HL-60/S4 treated with retinoic acid at 250 ng/mL for 4 days and 3 days (cell line): ENCODE measurements around the gene CAPZA3.
"Not testable (repeated sequence)": the region's sequence is repeated elsewhere in the genome, so short reads cannot be mapped to it uniquely, and the experiment has no call there.

Source experiments
- in situ Hi-C: fragments of 300-500 bp; cut with MboI; formaldehyde crosslinking; loops from 2 replicates; pipeline ENCODE4 v1.7.0; 2022; ENCODE audit warnings: low sequenced_read_pairs

Gene CAPZA3

DNA sequence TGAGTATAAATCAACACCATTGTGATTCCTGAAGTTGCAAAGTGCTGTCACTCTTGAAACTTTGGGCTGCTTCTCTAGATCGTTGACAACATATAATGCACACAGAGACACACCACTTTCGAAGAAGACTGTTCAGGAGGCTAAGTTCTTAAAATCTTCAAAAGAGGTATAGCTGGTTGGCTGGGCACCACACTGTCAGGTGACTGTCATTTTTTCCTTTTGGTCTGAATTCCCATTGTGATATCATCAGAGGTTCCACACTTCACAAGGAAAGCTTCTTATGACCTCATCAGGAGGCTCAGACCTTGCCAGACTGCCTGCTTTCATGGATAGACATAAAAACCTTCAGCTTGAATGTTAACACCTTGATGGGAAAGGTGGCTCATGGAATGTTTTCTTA lies at the start of gene CAPZA3, which contains the start of gene PLCZ1:
Gene CAPZA3, plus strand, starts transcription at position 301 of the 400 bp plus-strand sequence. CDS start 150 bp downstream, outside the sequence.
Gene PLCZ1, minus strand, starts transcription at position 194 of the 400 bp plus-strand sequence. CDS start 641 bp downstream, outside the sequence.
- in situ Hi-C loops = no loop called here

GRCh38 chr12:18689771-18690170 lies 48.1 kb upstream of the CAPZA3 start:
- in situ Hi-C loops = no loop called here

- in situ Hi-C loops = no loop called here
These were observed 47.3 kb upstream of the CAPZA3 start for GRCh38 chr12:18690653-18691052.

DNA sequence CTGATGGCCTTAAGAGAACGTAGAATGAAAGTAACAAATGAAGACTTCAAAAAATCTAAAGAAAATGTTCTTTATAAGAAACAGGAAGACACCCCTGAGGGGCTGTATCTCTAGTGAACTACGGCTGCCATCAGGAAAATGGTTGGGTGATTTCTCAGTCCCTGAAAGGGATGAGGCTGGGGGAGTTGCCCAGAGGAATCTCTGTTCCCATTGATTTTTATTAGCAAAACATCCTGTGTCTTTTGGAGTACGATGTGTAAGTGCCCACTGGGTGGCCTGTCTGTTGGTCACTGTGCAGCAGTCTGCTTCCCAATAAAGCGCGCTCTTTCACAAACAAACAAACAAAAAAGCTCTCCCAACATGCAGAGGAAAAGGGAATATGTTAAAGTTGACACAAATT lies 43.9 kb upstream of the CAPZA3 start:
- in situ Hi-C loops = not testable (repeated sequence)

GRCh38 chr12:18696971-18697602 lies 40.8 kb upstream of the CAPZA3 start:
- in situ Hi-C loops = no loop called here

DNA sequence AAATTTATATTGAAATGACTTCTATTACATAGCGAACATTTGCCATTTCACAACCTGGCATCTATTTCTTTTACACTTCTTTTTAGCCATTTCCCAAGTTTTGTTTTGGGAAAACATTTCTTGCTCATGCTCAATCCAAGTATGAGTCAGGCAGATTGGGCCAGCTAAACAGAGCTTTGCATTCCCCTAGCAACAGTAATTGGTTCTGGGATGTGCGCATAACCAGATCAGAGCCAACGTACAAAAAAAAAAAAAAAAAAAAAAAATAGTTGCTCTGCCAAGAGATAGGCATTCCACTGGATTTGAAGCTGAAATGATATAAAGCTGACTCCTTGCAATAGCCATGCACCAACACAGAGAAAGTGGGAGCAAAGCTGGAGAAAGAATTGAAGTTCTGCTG lies 37.6 kb upstream of the CAPZA3 start:
- in situ Hi-C loops = no loop called here

DNA sequence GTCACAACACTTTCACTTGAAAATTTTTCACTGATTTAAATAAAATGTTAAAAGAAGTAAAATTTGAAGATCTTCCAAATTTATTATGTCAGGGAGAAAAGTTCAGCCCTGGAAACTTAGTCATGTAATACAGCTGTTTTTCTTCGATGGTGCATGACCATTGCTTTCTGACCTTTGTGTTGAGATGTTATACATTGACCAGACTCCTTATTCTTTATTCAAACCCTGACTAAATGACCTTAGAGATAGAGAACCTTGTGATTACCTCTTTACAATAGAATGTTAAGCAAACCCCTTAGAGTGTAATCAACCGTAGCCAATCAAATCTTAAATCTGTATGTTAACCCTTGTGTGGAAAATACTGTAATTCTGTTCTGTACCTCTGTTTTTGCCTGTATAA lies 34.6 kb upstream of the CAPZA3 start:
- in situ Hi-C loops = no loop called here

- in situ Hi-C loops = no loop called here
These were observed 34.0 kb upstream of the CAPZA3 start for GRCh38 chr12:18703911-18704310.

DNA sequence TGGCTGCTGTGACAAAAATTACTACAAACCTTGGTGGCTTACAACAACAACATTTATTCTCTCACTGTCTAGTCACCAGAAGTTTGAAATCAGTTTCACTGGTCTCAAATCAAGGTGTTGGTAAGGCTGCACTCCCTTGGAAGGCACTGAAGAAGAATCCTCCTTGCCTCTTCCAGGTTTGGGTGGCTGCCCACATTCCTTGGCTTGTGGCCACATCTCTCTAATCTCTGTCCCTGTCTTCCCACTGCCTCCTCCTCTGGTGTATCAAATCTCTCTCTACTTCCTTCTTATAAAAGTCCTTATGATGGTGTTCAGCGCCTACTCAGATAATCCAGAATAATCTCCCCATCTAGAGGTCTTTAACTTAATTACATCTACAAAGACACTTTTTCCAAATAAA lies 31.1 kb upstream of the CAPZA3 start:
- in situ Hi-C loops = no loop called here

- in situ Hi-C loops = no loop called here
These were observed 21.7 kb upstream of the CAPZA3 start for GRCh38 chr12:18716236-18716635.

DNA sequence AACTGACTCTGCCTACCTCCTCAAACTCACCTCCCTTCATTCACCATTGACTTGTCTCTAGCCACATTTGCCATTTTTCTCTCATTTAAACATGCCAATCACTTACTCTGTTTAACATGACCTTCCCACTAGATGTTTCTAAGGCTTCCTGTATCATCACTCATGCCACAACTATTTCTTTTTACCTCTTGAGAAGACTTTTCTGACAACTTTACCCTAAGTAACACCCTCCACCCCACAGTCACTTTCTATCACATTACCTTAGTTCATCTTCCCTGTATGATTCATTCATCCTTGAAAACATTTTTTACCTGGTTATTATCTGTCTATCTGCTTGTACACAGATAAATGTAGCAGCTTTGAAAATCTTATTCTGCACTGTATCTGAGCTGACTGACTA lies 19.5 kb upstream of the CAPZA3 start:
- in situ Hi-C loops = no loop called here

GRCh38 chr12:18719922-18720510 lies 17.9 kb upstream of the CAPZA3 start:
- in situ Hi-C loops = no loop called here

GRCh38 chr12:18720690-18721089 lies 17.2 kb upstream of the CAPZA3 start:
- in situ Hi-C loops = no loop called here

- in situ Hi-C loops = no loop called here
These were observed 16.5 kb upstream of the CAPZA3 start for GRCh38 chr12:18721452-18721851.

GRCh38 chr12:18723752-18724151 lies 14.2 kb upstream of the CAPZA3 start:
- in situ Hi-C loops = no loop called here

GRCh38 chr12:18731156-18731555 lies 6.8 kb upstream of the CAPZA3 start:
- in situ Hi-C loops = no loop called here

DNA sequence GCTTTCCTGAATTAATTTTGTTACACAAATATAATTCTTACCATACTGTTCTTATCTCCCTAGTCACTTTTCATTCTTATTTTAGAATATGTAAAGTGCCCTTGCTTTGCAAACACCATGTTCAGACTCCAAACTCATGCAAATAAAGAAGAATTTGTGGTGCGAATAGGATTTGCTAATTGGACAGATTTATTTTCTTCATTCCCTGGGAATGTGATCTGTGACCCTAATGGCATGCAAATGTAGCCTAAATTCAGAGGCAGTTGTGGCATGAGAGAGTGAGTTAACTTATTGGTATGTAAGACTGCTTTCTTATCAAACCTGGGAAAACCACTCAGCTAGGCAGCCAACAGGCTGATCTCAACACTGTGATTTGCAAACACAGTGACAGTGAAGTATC lies 10.0 kb downstream of the CAPZA3 start:
- in situ Hi-C loops = no loop called here

DNA sequence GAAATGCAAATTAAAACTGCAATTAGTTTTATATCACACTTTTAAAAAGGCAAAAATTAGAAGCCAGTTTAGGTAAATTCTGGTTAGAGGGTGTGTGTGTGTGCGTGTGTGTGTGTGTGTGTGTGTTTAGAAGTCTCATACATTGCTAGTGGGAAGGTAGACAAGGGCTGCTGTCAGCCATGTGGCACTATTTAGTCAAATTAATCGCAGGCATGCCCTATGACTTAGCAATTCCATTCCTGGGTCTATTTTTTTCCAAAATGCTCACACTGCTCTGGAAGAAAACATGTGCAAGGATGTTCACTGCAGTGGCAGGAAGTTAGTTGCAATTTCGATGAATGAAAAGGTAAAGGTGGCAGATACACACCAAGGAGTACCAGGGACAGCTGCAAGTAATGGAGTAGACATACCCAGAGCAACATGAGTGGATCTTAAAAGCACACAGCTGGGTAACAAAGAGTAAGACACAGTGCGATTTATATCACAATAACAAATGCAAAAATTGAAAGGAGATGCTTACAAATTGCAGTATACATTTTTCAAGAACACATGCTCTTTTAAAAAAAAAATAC lies 11.6 kb downstream of the CAPZA3 start:
- in situ Hi-C loops = no loop called here

DNA sequence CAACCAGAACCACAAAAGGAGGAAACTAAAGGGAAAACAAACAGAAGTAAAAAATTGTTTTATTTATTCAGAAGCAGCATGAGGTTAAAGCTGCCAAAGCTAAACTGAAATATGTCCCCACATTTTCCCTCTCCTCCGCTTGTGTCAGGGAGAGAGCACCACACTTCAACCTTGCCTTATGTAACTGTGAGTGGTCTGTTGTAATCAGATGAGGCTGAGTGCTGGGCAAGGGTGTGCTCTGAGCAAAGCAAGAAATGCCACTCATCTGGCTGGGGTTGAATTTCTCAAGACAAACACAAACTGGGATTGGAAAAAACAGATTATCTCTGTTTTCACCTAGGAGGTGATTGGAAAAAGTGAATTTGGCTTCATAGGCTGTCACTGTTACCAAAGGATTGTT lies 12.2 kb downstream of the CAPZA3 start:
- in situ Hi-C loops = no loop called here

- in situ Hi-C loops = no loop called here
These were observed 13.9 kb downstream of the CAPZA3 start for GRCh38 chr12:18751866-18752265.

- in situ Hi-C loops = no loop called here
These were observed 14.5 kb downstream of the CAPZA3 start for GRCh38 chr12:18752280-18752920.

- in situ Hi-C loops = no loop called here
These were observed 15.0 kb downstream of the CAPZA3 start for GRCh38 chr12:18752947-18753346.
